HepG2 (cell line): ENCODE measurements around the gene NEUROD1. TPM values are rescaled to one million over a fixed set of nuclear protein-coding genes. Genes with fewer than 3 reads are reported as not detected.

ENCODE experiments used
- ATAC-seq: fragments of 200-7000 bp; cut with Tn5 transposase; 3 replicates; pipeline ENCODE4 v1.9.1; 2020; ENCODE audit warnings: mild to moderate bottlenecking, moderate library complexity
- BruUV-seq: library from RNA; stranded (reverse); fragments of 400-500 nt; replicated peaks from 2 replicates; lab custom pipeline; 2021; lab: Mats Ljungman, UMichigan
- CTCF ChIA-PET: fragments of 300-600 bp; formaldehyde crosslinking; extraction: SDS; loops from one replicate; lab custom pipeline; 2021; ENCODE audit warnings: low total read pairs, inconsistent platforms, low intra/inter-chr PET ratio; lab: Yijun Ruan, JAX
- POLR2A ChIA-PET: fragments of 350-600 bp; sonication (Branson Sonifier 250); formaldehyde crosslinking; loops from one replicate; lab custom pipeline; 2020; ENCODE audit warnings: antibody characterized with exemption, inconsistent platforms; lab: Yijun Ruan, JAX
- DNase-seq: peaks from one replicate; pipeline ENCODE4 v3.0.0-alpha.2; 2015; ENCODE audit warnings: low spot score
- FAIRE-seq: peaks from 3 replicates; lab custom pipeline; 2011; peaks lifted over from hg19 to GRCh38; lab: Jason Lieb, UNC
- H2AFZ ChIP-seq: one replicate; pipeline ENCODE4 v1.6.1; 2011; ENCODE audit warnings: low read length, inconsistent platforms
- H3K27ac ChIP-seq: fragments of 300-600 bp; 3 replicates; pipeline ENCODE4 v1.8.0; 2011; ENCODE audit warnings: mixed run types, mild to moderate bottlenecking, mixed read lengths, low read length, inconsistent platforms; ENCODE audit not compliant: insufficient read depth; ENCODE audit errors: extremely low read length
- H3K27me3 ChIP-seq, 2 experiments: fragments of 200-600 bp in 1 of 2; 2 replicates in 1 of 2; 3 replicates in 1 of 2; pipeline versions ENCODE4 v1.6.0 to v1.8.0; 2011; ENCODE audit warnings: low read length in 2 of 2, mild to moderate bottlenecking in 2 of 2, moderate library complexity in 2 of 2, inconsistent platforms in 1 of 2; ENCODE audit not compliant: insufficient read depth in 2 of 2, control insufficient read depth in 1 of 2
- H3K36me3 ChIP-seq, 2 experiments: fragments of 200-600 bp in 1 of 2; replicated peaks in 1 of 2; 2 replicates in 1 of 2; 3 replicates in 1 of 2; pipeline versions ENCODE4 v1.5.1 to v1.8.0; 2011; ENCODE audit warnings: low read length in 2 of 2, inconsistent platforms in 1 of 2; ENCODE audit not compliant: insufficient read depth in 2 of 2, control insufficient read depth in 1 of 2
- H3K4me1 ChIP-seq: 2 replicates; pipeline ENCODE4 v1.5.1; 2012; ENCODE audit warnings: low read length, inconsistent platforms; ENCODE audit not compliant: insufficient read depth
- H3K4me2 ChIP-seq: 2 replicates; pipeline ENCODE4 v1.6.0; 2011; ENCODE audit warnings: low read depth, low read length, inconsistent platforms
- H3K4me3 ChIP-seq, 3 experiments: fragments of 200-600 bp in 1 of 3; sonication (generic), shearing (Covaris generic) in 1 of 3; replicated peaks in 1 of 3; 2 replicates each; pipeline ENCODE4 v1.5.1; 2011 to 2016; ENCODE audit warnings: low read length in 3 of 3, inconsistent platforms in 2 of 3, low read depth in 2 of 3, mild to moderate bottlenecking in 2 of 3, control low read depth in 1 of 3, mixed read lengths in 1 of 3; ENCODE audit not compliant: insufficient read depth in 1 of 3
- H3K79me2 ChIP-seq: one replicate; pipeline ENCODE4 v1.6.1; 2011; ENCODE audit warnings: low read length, inconsistent platforms; ENCODE audit not compliant: insufficient read depth
- H3K9ac ChIP-seq: 2 replicates; pipeline ENCODE4 v1.6.0; 2011; ENCODE audit warnings: mild to moderate bottlenecking, low read depth, low read length, inconsistent platforms; ENCODE audit not compliant: insufficient read depth
- H3K9me3 ChIP-seq: 2 replicates; pipeline ENCODE4 v1.5.1; 2012; ENCODE audit warnings: mild to moderate bottlenecking, low read length
- H4K20me1 ChIP-seq: 2 replicates; pipeline ENCODE4 v1.6.0; 2011; ENCODE audit warnings: inconsistent platforms, mild to moderate bottlenecking, low read length, moderate library complexity; ENCODE audit not compliant: insufficient read depth
- ATF6 ChIP-seq: sonication (generic); formaldehyde crosslinking; conservative IDR thresholded peaks from 2 replicates; pipeline ENCODE4 v1.4.0; 2020; ENCODE audit warnings: missing genetic modification reagents
- GMEB1 ChIP-seq: sonication (generic); formaldehyde crosslinking; IDR thresholded peaks from 2 replicates; pipeline ENCODE4 v1.5.1; 2020; ENCODE audit warnings: missing genetic modification reagents, mild to moderate bottlenecking, borderline replicate concordance
- GMEB2 ChIP-seq: IDR thresholded peaks from 2 replicates; pipeline ENCODE4 v1.6.1; 2016; ENCODE audit warnings: missing biosample characterization, missing genetic modification reagents, low read depth
- IRF2 ChIP-seq: IDR thresholded peaks from 2 replicates; pipeline ENCODE4 v1.6.1; 2018; ENCODE audit warnings: missing genetic modification reagents, missing compliant biosample characterization
- KMT2B ChIP-seq: IDR thresholded peaks from 2 replicates; pipeline ENCODE4 v1.6.1; 2016; ENCODE audit warnings: missing genetic modification reagents, missing compliant biosample characterization
- MTA1 ChIP-seq: sonication (generic); formaldehyde crosslinking; IDR thresholded peaks from 2 replicates; pipeline ENCODE4 v1.4.0; 2020; ENCODE audit warnings: missing genetic modification reagents, mild to moderate bottlenecking, borderline replicate concordance
- NR2F6 ChIP-seq, 2 experiments: IDR thresholded peaks; 2 replicates each; pipeline ENCODE4 v1.6.1; 2016; ENCODE audit warnings: antibody characterized with exemption in 1 of 2, mild to moderate bottlenecking in 1 of 2
- SKI ChIP-seq: fragments of 450-650 bp; IDR thresholded peaks from one replicate; pipeline ENCODE4 v1.6.1; 2018; ENCODE audit warnings: mild to moderate bottlenecking; ENCODE audit not compliant: partially characterized antibody
- ZKSCAN1 ChIP-seq: fragments of 150-350 bp; IDR thresholded peaks from 2 replicates; pipeline ENCODE4 v1.6.1; 2014; ENCODE audit warnings: low read length
- ZNF10 ChIP-seq: sonication (generic); formaldehyde crosslinking; IDR thresholded peaks from 2 replicates; pipeline ENCODE4 v1.4.0; 2020; ENCODE audit warnings: mild to moderate bottlenecking, low read depth, missing genetic modification reagents, borderline replicate concordance
- ZNF160 ChIP-seq: sonication (generic); formaldehyde crosslinking; IDR thresholded peaks from 2 replicates; pipeline ENCODE4 v1.8.0; 2022; ENCODE audit warnings: mild to moderate bottlenecking, inconsistent platforms, missing genetic modification reagents
- ZNF225 ChIP-seq: sonication (generic); formaldehyde crosslinking; IDR thresholded peaks from 2 replicates; pipeline ENCODE4 v1.4.0; 2020; ENCODE audit warnings: mild to moderate bottlenecking, missing genetic modification reagents
- ZNF451 ChIP-seq: sonication (generic); formaldehyde crosslinking; IDR thresholded peaks from 2 replicates; pipeline ENCODE4 v1.5.0; 2020; ENCODE audit warnings: mild to moderate bottlenecking, missing genetic modification reagents
- ZNF614 ChIP-seq: IDR thresholded peaks from 2 replicates; pipeline ENCODE4 v1.6.1; 2018; ENCODE audit warnings: missing biosample characterization, missing genetic modification reagents, inconsistent platforms, borderline replicate concordance
- ZNF777 ChIP-seq: sonication (generic); formaldehyde crosslinking; IDR thresholded peaks from 2 replicates; pipeline ENCODE4 v1.4.0; 2020; ENCODE audit warnings: missing genetic modification reagents
- ZNF792 ChIP-seq: IDR thresholded peaks from 2 replicates; pipeline ENCODE4 v1.6.1; 2016
- WGBS: methylation state at CpG from one replicate; pipeline ENCODE4 v1.1.6; 2017; ENCODE audit warnings: low lambda C conversion rate; 5-methylcytosine and 5-hydroxymethylcytosine counted together
- in situ Hi-C: cut with HindIII; loops from 2 replicates; pipeline ENCODE4 v1.10.0; 2017; ENCODE audit warnings: low pct_unique_long_range_greater_than_20kb; ENCODE audit not compliant: extremely low pct_ligation_motif_present
- intact Hi-C: fragments of 100-400 bp; cut with micrococcal nuclease; formaldehyde crosslinking; loops from one replicate; pipeline ENCODE4 v1.10.0; 2022; ENCODE audit not compliant: unreplicated experiment
- polyA plus RNA-seq, 8 experiments: library from polyadenylated mRNA; depleted of rRNA in 3 of 8; stranded (reverse) in 7 of 8; unstranded in 1 of 8; fragments of >200 nt; fragmentation: Illumina TruSeq in 4 of 8; extraction: Trizol in 4 of 8; gene quantifications; 2 replicates each; pipeline versions ENCODE4 v1.2.1 to v1.2.3, GENCODE V29; 2011 to 2016; ENCODE audit warnings: low read depth in 4 of 8, missing spikeins in 1 of 8, mixed read lengths in 1 of 8; ENCODE audit not compliant: insufficient read depth in 1 of 8
- total RNA-seq, 5 experiments: library from RNA; depleted of rRNA; stranded (reverse); fragments of >200 nt; fragmentation: Illumina TruSeq; extraction: Trizol; gene quantifications; 2 replicates each; pipeline ENCODE4 v1.2.3, GENCODE V29; 2016; ENCODE audit warnings: low read depth in 1 of 5
- TF ChIP-seq, protein P1 (sequence below): sonication (generic); formaldehyde crosslinking; IDR thresholded peaks from 2 replicates; pipeline ENCODE4 v1.8.0; 2022; ENCODE audit warnings: missing genetic modification reagents, mild to moderate bottlenecking, moderate library complexity, borderline replicate concordance

The NEUROD1 gene
- total and polyA plus RNA-seq, 2 of the 13 experiments (the other 11 are each of a cell fraction or from before 2014, with no cell fraction given), result not detected

- TF ChIP-seq KMT2B (peak; percentile 81), IRF2 (peak; percentile 83; the same call in 1 of the 2 replicates)
These were observed 2.3 kb downstream of the NEUROD1 start (continued) for GRCh38 chr2:181677912-181678586.

DNA sequence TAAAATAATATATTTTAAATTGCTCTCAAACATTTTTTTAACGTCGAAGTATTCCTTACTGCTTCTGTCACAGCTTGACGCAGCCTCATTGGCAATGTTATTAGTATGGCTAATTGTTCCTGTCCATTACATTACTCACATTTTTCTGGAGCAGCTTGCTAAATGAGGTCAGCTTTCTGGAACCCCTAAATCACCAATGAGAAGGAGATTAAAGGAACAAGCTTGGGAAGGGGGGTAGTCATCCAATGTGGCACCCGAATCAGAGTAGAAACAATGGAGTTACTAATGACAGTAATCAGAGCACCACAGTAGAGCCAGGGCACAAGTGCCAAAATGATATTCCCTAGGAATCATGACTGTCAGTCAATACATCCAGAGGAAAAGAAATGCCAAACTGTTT lies 5.1 kb downstream of the NEUROD1 start:
- POLR2A ChIA-PET, result no interaction called here
- no peaks in the 10 kb centered on the region for H3K9me3 ChIP-seq
- no peak overlapping the region for H2AFZ ChIP-seq
- no peaks in the 10 kb centered on the region for H3K4me1 ChIP-seq
- H3K4me2 ChIP-seq, result no peak overlapping the region
- H3K4me3 ChIP-seq, result no peak overlapping the region
- in situ Hi-C loops, result no loop called here
- intact Hi-C loops, result no loop called here
- no TSS peak for BruUV-seq
- CTCF ChIA-PET, result no interaction called here
- H3K27me3 ChIP-seq, result peaks cover 0 to 6% of the 10 kb centered on the region in 2 experiments; a peak in 3 of 5 replicates
- under 1% methylated on average over 4 of the region's 4 CpGs for WGBS
- no peaks in the 10 kb centered on the region for H3K36me3 ChIP-seq
- H4K20me1 ChIP-seq, result no peaks in the 10 kb centered on the region
- no peaks in the 10 kb centered on the region for H3K79me2 ChIP-seq
- H3K27ac ChIP-seq, result no peak overlapping the region
- no peak for FAIRE-seq
- no peak for DNase-seq
- H3K9ac ChIP-seq, result no peak overlapping the region
- ATAC-seq, result no peak
- TF ChIP-seq SKI (no peak), MTA1 (no peak), ZNF10 (no peak), ZNF777 (CRISPR knock-in tag) (no peak), GMEB2 (CRISPR knock-in tag) (no peak), ZNF160 (CRISPR knock-in tag) (no peak), ZNF451 (CRISPR knock-in tag) (no peak), ZNF614 (CRISPR knock-in tag) (no peak), ATF6 (CRISPR knock-in tag) (no peak), ZNF792 (CRISPR knock-in tag) (no peak), NR2F6 (IDR thresholded peaks at IDR 0.05) (no peak), NR2F6 (CRISPR knock-in tag; IDR thresholded peaks at IDR 0.05) (no peak), ZNF225 (CRISPR knock-in tag) (no peak), ZKSCAN1 (no peak), GMEB1 (CRISPR knock-in tag) (no peak)
- TF ChIP-seq, protein P1, sequence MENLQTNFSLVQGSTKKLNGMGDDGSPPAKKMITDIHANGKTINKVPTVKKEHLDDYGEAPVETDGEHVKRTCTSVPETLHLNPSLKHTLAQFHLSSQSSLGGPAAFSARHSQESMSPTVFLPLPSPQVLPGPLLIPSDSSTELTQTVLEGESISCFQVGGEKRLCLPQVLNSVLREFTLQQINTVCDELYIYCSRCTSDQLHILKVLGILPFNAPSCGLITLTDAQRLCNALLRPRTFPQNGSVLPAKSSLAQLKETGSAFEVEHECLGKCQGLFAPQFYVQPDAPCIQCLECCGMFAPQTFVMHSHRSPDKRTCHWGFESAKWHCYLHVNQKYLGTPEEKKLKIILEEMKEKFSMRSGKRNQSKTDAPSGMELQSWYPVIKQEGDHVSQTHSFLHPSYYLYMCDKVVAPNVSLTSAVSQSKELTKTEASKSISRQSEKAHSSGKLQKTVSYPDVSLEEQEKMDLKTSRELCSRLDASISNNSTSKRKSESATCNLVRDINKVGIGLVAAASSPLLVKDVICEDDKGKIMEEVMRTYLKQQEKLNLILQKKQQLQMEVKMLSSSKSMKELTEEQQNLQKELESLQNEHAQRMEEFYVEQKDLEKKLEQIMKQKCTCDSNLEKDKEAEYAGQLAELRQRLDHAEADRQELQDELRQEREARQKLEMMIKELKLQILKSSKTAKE (CRISPR knock-in tag), result no peak
